Liver (tissue), 3 donors: ENCODE data around the gene BIN2.

Experiments
- GABPA ChIP-seq, 2 donors: IDR thresholded peaks in 1 of 2; conservative IDR thresholded peaks in 1 of 2; 2 replicates each; pipeline ENCODE4 v1.6.1; 2016; ENCODE audit warnings: antibody characterized with exemption in 2 of 2, mild to moderate bottlenecking in 1 of 2, moderate library complexity in 1 of 2
- HNF4G ChIP-seq: IDR thresholded peaks from 2 replicates; pipeline ENCODE4 v1.6.1; 2016; ENCODE audit warnings: antibody characterized with exemption
- RXRA ChIP-seq, 2 donors: IDR thresholded peaks; 2 replicates each; pipeline ENCODE4 v1.6.1; 2017 to 2018; ENCODE audit warnings: antibody characterized with exemption in 2 of 2, mild to moderate bottlenecking in 1 of 2
- TF ChIP-seq, protein P1 (sequence below): IDR thresholded peaks from 2 replicates; pipeline ENCODE4 v1.6.1; 2016; ENCODE audit warnings: antibody characterized with exemption
- TF ChIP-seq, protein P2 (sequence below): IDR thresholded peaks from 2 replicates; pipeline ENCODE4 v1.6.1; 2016; ENCODE audit warnings: antibody characterized with exemption, mild to moderate bottlenecking
- TF ChIP-seq, protein P3 (sequence below): fragments of 150-350 bp; IDR thresholded peaks from 2 replicates; pipeline ENCODE4 v1.5.1; 2017; ENCODE audit warnings: improper control_type of control experiment, low read depth, low read length; ENCODE audit not compliant: missing input control
- donor health status: healthy.
- donor health status: healthy.

DNA sequence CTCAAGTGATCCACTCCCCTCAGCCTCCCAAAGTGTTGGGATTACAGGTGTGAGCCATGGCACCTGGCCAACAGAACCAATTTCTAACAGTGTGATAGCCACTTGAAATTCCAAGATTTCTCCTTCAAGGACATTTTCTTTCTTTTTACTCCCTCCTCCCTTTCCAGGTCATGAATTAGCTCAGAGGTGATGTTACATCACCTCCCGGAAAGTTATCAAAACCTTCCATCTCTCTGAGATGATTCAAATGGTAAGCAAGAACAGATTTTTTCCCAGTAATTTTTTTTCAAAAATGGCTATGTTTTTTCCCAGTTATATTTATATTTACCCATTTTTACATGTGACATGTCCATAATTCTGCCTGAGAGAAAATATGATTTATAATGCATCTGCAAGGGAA, 38.1 kb downstream of the BIN2 start:
- TF ChIP-seq, protein P1, sequence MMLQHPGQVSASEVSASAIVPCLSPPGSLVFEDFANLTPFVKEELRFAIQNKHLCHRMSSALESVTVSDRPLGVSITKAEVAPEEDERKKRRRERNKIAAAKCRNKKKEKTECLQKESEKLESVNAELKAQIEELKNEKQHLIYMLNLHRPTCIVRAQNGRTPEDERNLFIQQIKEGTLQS, result no peak
- TF ChIP-seq, protein P2, sequence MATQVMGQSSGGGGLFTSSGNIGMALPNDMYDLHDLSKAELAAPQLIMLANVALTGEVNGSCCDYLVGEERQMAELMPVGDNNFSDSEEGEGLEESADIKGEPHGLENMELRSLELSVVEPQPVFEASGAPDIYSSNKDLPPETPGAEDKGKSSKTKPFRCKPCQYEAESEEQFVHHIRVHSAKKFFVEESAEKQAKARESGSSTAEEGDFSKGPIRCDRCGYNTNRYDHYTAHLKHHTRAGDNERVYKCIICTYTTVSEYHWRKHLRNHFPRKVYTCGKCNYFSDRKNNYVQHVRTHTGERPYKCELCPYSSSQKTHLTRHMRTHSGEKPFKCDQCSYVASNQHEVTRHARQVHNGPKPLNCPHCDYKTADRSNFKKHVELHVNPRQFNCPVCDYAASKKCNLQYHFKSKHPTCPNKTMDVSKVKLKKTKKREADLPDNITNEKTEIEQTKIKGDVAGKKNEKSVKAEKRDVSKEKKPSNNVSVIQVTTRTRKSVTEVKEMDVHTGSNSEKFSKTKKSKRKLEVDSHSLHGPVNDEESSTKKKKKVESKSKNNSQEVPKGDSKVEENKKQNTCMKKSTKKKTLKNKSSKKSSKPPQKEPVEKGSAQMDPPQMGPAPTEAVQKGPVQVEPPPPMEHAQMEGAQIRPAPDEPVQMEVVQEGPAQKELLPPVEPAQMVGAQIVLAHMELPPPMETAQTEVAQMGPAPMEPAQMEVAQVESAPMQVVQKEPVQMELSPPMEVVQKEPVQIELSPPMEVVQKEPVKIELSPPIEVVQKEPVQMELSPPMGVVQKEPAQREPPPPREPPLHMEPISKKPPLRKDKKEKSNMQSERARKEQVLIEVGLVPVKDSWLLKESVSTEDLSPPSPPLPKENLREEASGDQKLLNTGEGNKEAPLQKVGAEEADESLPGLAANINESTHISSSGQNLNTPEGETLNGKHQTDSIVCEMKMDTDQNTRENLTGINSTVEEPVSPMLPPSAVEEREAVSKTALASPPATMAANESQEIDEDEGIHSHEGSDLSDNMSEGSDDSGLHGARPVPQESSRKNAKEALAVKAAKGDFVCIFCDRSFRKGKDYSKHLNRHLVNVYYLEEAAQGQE, result no peak
- TF ChIP-seq, protein P3, sequence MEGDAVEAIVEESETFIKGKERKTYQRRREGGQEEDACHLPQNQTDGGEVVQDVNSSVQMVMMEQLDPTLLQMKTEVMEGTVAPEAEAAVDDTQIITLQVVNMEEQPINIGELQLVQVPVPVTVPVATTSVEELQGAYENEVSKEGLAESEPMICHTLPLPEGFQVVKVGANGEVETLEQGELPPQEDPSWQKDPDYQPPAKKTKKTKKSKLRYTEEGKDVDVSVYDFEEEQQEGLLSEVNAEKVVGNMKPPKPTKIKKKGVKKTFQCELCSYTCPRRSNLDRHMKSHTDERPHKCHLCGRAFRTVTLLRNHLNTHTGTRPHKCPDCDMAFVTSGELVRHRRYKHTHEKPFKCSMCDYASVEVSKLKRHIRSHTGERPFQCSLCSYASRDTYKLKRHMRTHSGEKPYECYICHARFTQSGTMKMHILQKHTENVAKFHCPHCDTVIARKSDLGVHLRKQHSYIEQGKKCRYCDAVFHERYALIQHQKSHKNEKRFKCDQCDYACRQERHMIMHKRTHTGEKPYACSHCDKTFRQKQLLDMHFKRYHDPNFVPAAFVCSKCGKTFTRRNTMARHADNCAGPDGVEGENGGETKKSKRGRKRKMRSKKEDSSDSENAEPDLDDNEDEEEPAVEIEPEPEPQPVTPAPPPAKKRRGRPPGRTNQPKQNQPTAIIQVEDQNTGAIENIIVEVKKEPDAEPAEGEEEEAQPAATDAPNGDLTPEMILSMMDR, result no peak
- TF ChIP-seq HNF4G (no peak), RXRA (IDR thresholded peaks at IDR 0.05) (no peak), GABPA (IDR thresholded peaks at IDR 0.05 in 1 of 2, conservative IDR thresholded peaks at IDR 0.05 in 1 of 2) (no peak)
